ENCODE measurements around the gene EIF3K. TPM values are rescaled to one million over a fixed set of nuclear protein-coding genes. Genes with fewer than 3 reads are reported as not detected.

The EIF3K gene
- total RNA-seq, 1 experiment from 2014 or later = 358 TPM

DNA sequence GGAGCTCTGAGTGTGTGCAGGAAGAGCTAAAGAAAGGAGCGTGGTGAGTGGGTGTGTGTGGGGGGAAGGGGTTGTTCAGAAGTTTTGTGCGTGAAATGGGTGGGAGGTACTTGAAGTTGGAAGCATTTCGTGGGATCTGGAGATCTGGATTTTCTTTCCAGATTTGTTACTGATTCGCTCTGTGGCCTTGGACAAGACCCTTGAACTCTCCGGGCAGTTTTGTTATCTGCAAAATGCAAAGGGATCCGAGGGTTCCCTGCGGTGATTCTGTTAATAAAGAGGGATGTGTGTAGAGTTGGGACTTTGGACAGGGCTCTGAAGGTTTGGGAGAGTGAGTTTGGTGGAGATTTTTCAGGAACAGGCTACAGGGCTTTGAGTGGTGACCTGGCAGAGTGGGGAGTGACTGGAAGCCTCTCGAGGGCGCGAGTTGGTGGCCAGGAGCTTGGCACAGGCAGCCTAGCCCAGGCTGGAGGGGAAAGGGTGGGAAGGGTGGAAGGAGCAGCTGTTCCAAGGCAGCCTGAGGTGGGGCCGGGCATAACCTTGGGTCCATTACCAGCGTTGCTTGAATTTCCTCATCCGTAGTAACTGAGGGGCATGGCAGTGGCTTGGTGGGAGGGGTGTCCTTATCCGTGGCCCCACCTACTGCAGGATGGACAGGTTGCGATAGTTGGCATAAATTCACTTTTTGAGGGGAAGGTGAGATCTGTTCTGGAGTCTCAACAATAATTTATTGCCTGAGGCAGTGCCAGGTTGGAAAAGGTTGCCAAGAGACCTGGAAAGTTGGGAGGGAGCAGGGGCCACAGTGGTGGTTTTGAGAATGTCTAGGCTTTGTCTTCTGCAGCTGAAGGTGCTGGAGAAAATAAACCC is 30.6 kb downstream of the EIF3K start:
- DNase-seq (ENCODE audit: low spot score) = peak; percentile 84

DNA sequence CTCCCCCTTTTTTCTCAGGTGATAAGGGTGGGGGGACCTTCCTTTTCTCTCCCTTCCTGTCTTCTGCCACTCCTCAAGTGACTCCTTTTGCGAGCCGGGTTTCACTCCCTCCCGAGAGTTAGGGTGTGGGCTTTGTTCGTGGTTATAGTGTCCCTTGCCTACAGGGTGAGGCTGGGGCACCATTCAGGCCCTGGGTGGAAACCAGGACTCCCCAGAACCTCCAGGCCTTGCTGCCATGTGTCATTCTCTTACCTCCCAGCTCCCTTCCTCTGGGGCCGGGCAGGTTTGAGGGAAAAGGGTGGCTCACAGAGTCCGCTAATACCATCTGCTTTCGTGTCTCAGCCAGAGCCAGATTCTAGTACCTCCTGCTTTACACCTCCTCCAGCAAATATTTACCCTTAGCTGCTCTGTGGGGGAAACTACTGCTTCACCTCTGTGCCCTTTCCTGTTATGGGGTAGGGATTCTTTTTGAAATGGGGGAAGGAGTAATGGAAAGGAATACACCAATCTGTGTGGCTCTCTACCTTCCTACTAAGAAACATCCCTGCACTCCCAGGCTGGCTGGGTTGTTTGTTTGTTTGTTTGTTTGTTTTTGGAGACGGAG is 31.3 kb downstream of the EIF3K start:
- no peak for DNase-seq (ENCODE audit: low spot score)

- peak; percentile 65 for DNase-seq (ENCODE audit: low spot score)
Observed at GRCh38 chr19:38650911-38651584, 32.1 kb downstream of the EIF3K start.

DNA sequence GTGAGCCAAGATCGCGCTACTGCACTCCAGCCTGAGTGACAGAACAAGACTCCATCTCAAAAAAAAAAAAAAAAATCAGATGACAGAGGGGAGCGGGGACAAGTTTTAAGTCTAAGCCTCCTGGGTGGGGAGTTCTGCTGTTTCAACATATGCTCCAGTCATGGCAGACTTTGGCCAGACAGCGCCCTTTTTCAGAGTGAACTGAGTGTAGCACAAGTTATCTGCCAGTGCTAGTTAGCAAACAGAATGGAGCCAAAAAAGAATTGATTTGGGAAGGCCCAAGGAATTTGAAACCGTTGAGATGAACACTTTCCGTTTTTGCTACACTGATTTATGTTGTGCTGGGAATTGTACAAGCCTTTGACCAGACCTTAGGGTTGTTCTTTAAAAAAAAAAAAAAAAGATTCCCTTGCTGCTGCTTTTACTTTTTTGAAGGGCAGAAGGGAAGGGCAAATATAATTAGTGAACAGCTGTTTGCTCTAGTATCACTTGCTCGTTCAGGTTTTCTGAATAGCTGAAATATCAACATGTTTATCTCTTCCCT is 34.1 kb downstream of the EIF3K start:
- DNase-seq (ENCODE audit: low spot score) = no peak

- DNase-seq (ENCODE audit: low spot score) = peak; percentile 70
Observed at GRCh38 chr19:38654628-38655055, 35.7 kb downstream of the EIF3K start.

DNA sequence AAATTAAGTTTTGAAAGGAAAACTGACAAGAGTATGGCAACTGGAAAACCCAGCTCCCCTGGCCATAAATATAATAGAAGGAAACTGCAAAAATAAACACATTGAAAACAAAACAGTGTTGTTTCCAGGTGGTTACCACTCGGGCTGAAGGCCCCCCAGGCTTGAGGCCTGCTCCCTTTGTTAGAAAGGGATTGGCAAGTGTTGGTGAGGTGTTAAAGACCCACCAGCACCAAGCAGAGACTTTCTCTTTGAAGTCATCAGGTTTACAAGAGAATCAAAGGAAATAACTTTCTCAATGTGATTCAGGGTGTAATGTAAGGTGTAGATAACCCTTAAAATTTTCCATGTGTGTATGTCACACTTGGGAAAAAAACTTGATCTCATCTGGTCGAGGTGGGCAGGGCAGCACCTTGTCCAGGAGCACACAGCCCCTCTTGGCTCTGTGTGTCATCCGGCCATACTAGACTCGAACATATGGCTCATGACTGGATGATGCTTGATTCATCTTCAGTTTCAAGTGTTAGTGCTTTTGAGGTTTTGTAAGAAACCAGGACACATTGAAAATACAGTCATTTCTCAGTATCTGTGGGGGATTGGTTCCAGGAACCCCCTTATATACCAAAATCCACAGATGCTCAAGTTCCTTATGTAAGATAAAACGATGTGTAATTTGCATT is 36.3 kb downstream of the EIF3K start:
- no peak for DNase-seq (ENCODE audit: low spot score)

DNA sequence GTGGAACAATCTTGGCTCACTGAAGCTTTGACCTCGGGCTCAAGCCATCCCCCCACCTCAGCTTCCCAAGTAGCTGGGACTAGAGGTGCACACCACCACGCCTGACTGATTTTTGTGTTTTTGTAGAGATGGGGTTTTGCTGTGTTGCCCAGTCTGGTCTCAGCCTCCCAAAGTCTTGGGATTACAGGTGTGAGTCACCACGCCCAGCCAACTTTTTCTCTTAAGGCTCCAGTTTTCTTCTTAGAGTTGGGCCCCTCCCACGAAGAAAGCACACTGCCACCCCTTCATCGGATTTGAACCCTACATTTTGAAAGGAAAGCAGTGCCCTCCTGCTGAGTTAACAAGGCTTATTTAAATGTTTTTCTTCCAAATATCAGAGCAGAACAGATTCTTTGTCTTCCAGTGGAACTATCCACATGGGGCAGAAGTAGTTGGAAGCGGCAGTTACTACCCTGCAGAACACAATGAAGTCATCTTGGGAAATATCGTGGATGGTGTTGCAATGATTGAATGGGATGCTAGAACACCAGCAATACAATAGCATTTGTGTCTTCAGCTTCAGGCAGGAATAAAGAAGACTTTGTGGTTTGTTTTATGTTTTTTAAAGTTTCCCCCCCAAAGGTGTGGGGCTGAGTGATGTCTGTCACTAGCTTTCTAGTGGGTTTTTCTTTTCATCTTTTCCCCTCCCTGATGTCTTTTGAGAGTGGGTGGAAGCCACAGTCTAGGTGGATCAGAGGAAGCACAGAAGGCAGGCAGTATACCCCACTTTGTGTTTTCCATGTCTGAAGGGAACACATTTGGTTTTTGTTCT is 37.4 kb downstream of the EIF3K start:
- DNase-seq (ENCODE audit: low spot score) = no peak

DNA sequence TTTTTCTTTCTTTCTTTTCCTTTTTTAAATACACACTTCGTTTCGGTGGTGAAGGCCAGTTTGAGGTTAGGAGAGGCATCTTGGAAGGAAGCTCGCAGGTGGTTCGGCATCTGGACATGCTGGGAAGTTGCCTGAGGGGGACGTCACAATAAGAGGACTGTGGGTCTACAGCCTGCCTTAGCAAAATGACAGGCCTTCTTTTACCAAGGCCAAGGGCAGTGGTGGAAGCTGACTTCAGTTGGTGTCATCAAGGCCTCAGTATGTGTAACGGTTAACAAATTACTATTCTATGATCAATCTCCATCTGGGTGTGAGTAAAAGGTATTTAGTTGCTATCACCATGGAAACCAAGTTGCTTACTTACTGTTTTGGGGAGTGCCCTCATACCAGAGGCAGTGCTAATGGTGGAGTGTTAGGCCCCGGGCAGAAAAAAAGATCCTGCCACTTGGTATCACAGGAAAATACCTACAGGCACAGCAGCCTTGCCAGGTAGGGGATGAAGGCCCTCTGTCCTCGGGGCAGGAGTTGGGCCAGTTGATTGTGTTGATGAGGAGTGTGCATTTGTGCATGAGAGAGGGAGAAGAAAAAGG is 38.7 kb downstream of the EIF3K start:
- peak; percentile 83 for DNase-seq (ENCODE audit: low spot score)

GRCh38 chr19:38658462-38659306 is 39.7 kb downstream of the EIF3K start:
- peak; percentile 99 for DNase-seq (ENCODE audit: low spot score)

GRCh38 chr19:38660724-38661123 is 41.7 kb downstream of the EIF3K start:
- no peak for DNase-seq (ENCODE audit: low spot score)

- no peak for DNase-seq (ENCODE audit: low spot score)
Observed at GRCh38 chr19:38661136-38661535, 42.1 kb downstream of the EIF3K start.

GRCh38 chr19:38661996-38662395 is 43.0 kb downstream of the EIF3K start:
- DNase-seq (ENCODE audit: low spot score) = no peak

DNA sequence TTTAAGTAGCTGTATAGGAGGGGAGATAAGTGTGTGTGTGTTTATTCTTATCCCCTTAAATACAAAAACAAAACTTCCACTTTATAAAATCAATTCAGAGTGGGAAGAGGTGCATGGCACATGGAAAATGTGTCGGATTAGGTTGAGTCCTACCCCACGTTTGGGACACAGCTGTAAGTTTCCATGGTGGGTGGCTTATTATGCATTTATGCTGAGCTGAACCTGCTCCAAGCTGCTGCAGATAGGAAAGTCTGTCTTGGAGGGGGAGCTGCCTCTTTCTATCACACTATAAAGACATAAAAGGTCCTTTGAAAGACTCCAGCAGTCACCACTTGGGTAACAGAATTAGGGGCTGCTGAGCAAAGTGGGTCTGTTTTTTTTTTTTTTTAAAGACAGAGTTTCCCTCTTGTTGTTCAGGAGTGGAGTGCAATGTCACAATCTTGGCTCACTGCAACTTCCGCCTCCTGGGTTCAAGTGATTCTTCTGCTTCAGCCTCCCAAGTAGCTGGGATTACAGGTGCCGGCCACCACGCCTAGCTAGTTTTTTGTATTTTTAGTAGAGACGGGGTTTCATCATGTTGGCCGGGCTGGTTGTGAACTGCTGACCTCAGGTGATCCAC is 43.7 kb downstream of the EIF3K start:
- no peak for DNase-seq (ENCODE audit: low spot score)

DNA sequence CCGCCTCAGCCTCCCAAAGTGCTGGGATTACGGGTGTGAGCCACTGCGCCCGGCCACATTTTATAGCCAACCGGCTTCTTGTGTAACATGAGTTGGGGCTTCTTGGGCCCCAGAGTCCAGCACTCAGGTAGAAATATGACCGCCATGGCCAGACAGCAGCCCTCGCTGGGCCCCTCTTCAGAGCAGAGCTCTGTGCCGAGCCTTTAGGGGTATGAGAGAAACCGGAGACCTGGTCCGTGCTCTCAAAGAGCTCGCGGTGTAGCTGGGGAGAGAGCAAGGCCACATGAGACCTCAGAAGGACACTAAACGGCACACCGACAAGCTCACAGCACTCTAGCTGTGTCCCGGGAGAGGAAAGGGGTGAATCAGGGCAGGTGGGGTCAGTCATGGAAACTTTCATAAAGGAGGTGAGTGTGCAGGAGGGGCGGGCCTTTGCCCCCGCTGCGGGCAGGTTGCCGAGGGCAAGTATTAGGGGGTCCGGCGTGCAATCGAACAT is 44.2 kb downstream of the EIF3K start:
- DNase-seq (ENCODE audit: low spot score) = no peak

DNA sequence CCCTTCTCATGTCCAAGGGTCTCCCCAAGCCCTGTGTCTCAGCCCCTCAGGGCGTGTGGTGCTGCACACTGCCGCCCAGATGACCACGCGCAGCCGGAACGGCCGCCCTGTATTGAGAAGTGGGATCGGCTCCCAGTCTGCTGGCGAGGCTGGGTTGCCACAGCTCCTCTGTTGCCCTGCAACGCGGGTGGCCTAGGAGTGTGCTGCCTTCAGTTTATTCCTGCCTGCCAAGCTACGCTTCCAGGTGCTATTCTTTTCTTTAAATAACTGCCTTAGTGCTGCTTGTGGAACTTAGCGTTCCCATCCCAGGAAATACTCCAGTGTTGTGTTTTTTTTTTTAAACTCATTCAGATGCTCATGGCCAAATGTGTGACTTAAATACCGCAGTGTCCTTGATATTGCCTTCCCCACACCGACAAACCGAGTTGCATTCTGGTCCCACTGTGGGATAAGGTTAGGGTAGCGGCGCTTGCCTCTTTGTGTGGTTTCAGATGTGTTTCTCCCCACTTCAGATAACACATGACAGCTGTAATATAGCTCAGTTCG is 45.0 kb downstream of the EIF3K start:
- DNase-seq (ENCODE audit: low spot score) = no peak

DNA sequence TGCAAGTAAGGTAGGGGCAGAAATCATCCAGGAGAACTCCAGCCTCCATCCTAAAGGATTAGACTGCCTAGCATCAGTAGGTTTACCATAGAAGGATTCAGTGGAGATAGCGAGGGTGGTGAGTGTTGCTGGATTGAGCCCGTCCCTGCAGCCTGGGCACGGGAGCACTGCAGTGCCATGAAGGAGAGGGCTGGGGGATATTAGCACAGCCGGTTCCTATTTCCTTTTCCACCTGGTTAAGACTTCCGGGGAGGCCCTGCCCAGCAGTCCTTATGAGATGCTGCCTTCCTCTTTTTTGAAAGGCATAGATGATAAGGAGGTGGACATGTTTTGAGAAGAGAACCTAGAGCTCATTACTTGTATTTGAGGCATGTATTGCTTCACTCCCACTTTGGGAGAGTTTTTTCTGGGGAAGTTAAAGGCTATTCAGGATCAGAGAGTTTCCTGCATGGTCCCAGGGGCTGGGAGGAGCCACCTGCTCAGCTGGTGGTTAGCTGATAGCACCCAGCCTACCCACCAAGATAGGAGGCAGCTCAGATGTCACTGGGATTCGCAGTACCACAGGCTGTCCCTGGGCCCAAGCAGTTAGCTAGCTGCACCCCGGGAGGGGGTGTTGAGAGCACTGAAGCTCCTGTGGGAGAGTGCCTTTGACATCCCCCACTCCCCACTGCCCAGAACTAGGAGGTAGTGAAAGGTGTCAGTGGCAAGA is 45.7 kb downstream of the EIF3K start:
- no peak for DNase-seq (ENCODE audit: low spot score)

DNA sequence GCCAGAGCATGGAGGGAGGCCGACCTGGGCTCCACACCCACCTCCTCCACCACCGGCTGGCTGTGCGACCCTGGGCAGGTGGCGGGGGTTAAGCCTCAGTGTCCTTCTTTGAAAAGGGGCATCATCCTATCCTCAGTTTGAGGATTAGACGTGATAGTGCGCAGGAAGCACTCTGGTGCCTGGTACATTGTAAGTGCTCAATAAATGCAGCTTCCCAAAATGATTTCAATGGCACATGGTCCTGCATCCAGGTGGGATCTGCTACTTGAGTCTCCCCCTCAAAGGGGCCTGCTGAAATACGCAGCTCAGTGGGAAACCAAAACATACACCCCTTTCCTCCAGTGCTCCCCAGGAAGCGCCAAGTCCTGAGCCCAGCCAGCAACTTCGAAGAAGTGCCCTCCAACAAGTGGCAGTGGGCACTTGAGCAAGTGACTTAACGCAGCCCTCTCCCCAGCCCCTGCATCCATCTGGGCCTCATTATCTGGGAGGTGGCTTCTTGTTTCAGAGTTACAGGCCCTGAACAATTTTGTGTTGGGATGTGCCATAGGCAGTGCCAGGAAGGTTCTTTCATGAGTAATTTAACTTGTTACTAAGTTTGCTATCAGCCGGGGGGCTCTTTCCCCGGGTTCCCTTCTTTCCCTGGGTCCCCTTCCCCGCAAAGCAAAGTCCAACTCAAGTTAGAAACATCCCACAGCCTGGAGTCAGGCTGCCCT is 46.4 kb downstream of the EIF3K start:
- no peak for DNase-seq (ENCODE audit: low spot score)

Data from A172 (cell line).